IPS-20b (cell line): Measurements from ENCODE around the gene SIRT7.

Source experiments
- H3K27ac ChIP-seq: one replicate; pipeline ENCODE4 v1.5.1; 2013; ENCODE audit warnings: low read length
- H3K27me3 ChIP-seq: 2 replicates; pipeline ENCODE4 v1.6.1; 2013; ENCODE audit warnings: mild to moderate bottlenecking, low read length, inconsistent platforms; ENCODE audit not compliant: insufficient read depth
- H3K36me3 ChIP-seq: 2 replicates; pipeline ENCODE4 v1.6.1; 2013; ENCODE audit warnings: low read depth, mild to moderate bottlenecking, inconsistent platforms, low read length, moderate library complexity; ENCODE audit not compliant: insufficient read depth
- H3K4me1 ChIP-seq: 2 replicates; pipeline ENCODE4 v1.6.1; 2013; ENCODE audit warnings: mild to moderate bottlenecking, control low read depth, inconsistent platforms, low read length, moderate library complexity; ENCODE audit not compliant: insufficient read depth
- H3K4me3 ChIP-seq: 2 replicates; pipeline ENCODE4 v1.5.1; 2013; ENCODE audit warnings: mild to moderate bottlenecking, low read length, inconsistent platforms
- H3K9ac ChIP-seq: 2 replicates; pipeline ENCODE4 v1.6.1; 2013; ENCODE audit warnings: low read depth, mild to moderate bottlenecking, inconsistent platforms, low read length, moderate library complexity
- H3K9me3 ChIP-seq: 2 replicates; pipeline ENCODE4 v1.6.1; 2013; ENCODE audit warnings: mild to moderate bottlenecking, low read depth, low read length, inconsistent platforms; ENCODE audit not compliant: insufficient read depth

SIRT7 gene

DNA sequence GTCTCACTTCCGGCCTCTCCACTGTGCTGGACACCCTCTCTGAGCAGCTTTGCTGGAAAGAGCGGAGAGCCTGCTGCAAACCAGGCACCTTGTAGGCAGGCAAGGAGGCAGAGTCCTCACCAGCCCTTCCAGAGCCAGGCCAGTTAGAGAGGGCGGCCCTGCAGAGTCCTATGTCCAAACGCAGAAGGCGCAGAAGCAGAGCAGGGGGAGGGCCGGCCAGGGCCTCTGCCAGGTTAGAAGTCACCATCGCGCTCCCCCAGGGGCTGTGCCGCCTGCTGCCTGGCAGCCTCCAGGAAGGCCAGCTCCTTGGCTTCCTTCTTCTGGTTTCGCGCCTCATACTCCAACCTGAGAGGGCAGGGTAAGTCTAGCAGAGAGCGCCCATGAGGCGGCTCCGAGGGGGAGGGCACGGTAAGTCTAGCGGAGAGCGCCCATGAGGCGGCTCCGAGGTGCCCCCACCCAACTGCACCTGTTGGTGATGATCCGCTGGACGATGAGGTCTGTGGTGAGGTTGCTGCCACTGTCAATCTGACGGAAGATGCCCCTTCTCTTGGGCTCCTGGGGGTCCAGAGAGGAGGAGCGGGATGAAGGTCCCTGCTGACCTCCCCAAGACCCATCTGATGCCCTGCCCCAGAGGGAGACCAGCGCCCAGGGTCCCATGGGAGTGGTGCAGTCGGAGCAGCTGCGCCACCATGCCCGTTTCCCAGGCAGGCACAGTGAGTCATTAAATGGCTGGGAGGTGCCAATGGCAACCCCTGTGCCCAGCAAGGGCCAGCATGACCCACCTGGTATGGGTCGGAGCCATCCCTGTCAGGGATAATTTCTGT is 13.2 kb downstream of the SIRT7 start:
- Histone ChIP-seq H3K36me3 (peaks cover 11% of the 10 kb centered on the region; the same call in 1 of the 2 replicates), H3K27me3 (peaks cover 28% of the 10 kb centered on the region)

DNA sequence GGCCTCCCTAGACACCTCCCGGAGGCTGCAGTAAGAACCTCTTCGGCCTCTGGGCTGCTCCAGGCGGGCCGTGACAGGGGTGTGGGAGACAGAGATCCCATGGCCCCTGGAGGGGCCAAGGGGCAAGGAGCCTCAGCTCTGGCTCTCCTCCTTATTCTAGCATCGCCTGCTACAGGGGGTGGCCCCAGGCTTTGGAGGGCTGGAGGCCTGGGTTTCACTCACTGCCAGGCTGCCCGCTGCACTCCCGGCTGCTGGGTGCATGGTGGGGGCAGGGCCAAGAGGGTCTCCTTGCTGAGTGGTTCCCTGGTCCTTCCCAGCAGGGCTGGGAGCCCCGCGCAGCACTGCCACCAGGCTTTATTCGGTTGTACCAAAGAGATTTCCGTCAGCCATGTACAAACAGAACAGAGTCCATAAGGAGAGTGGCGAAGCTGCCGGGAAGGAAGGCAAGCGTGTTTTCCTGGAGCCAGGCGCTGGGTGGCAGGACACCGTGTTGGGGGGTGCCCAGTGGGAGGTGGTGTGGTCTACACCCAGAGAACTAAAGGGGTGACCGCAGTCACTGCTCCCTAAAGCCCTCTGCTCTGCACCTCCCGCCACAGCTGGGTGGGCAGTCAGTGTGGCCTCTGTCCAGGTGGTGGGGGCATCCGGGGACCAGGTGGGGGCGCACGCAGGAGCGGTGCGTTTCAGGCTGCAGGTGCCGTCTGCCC is 13.9 kb downstream of the SIRT7 start:
- H3K27me3 ChIP-seq: peaks cover 28% of the 10 kb centered on the region
- H3K9ac ChIP-seq: no peak overlapping the region
- H3K4me3 ChIP-seq: no peak overlapping the region
- no peaks in the 10 kb centered on the region for H3K9me3 ChIP-seq
- no peaks in the 10 kb centered on the region for H3K4me1 ChIP-seq
- H3K36me3 ChIP-seq: peaks cover 18% of the 10 kb centered on the region; the same call in 1 of the 2 replicates
- no peak overlapping the region for H3K27ac ChIP-seq

More for the DNA sequence above, 13.2 kb downstream of the SIRT7 start:
- Histone ChIP-seq H3K9ac (no peak overlapping the region), H3K27ac (no peak overlapping the region), H3K9me3 (no peaks in the 10 kb centered on the region), H3K4me1 (no peaks in the 10 kb centered on the region), H3K4me3 (no peak overlapping the region)

DNA sequence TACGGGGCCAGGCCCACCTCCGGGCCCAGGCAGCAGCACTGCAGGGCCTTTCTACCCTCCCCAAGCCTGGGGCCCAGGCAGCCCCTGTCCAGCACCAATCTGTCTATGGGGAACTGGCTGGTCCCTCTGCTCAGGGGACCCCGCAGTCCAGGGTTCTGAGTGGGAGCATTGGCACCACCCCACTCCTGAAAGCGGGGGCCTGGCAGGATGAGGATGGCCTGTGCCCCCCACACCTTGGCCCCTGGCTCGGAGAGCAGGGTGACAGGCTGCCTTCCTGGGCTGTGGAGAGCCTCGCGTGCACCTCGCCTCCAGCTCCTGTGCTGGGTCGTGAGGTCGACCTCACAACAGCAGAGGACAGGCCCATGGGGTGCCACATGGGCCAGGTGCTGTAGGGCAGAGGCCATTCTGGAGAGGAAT is 14.6 kb downstream of the SIRT7 start:
- H3K27me3 ChIP-seq: peaks cover 28% of the 10 kb centered on the region
- H3K4me1 ChIP-seq: no peaks in the 10 kb centered on the region
- H3K27ac ChIP-seq: no peak overlapping the region
- no peak overlapping the region for H3K9ac ChIP-seq
- H3K9me3 ChIP-seq: no peaks in the 10 kb centered on the region
- H3K36me3 ChIP-seq: peaks cover 24% of the 10 kb centered on the region
- no peak overlapping the region for H3K4me3 ChIP-seq

DNA sequence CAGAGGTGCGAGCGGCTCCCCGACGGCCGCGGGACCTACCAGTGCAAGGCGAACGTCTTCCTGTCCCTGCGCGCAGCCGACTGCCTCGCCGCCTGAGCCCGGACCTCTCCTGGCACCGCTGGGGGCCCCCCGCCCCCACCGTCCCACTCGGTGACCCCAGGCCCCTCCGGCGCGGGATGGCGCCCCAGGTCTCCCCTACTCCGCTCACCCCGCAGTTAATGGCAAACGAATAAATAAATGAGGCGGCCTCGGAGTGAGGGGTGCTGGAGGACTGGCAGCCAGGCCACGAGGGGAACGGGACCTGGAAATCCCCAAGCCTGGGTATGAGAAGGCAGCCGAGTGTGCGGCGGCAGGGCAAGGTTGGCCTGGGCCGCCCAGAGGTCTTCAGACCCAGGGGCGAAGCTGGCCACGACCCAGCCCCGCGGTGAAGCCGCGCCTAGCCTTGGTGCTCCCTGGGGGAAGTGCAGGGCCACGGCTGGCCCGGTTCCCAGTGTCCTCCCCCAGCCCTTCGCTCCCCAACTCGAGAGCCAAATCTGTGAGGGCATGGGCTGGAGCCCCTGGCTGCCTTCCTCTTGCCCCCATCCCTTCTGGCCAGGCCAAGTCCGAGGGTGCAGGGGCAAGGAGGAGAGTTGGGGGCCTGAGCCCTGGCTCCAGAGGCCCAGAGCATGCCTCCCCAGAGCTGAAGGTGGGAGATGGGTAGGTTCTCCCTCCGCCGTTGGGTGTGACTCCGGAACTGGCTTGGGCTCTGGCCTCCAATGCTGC is 15.1 kb downstream of the SIRT7 start:
- no peak overlapping the region for H3K9ac ChIP-seq

DNA sequence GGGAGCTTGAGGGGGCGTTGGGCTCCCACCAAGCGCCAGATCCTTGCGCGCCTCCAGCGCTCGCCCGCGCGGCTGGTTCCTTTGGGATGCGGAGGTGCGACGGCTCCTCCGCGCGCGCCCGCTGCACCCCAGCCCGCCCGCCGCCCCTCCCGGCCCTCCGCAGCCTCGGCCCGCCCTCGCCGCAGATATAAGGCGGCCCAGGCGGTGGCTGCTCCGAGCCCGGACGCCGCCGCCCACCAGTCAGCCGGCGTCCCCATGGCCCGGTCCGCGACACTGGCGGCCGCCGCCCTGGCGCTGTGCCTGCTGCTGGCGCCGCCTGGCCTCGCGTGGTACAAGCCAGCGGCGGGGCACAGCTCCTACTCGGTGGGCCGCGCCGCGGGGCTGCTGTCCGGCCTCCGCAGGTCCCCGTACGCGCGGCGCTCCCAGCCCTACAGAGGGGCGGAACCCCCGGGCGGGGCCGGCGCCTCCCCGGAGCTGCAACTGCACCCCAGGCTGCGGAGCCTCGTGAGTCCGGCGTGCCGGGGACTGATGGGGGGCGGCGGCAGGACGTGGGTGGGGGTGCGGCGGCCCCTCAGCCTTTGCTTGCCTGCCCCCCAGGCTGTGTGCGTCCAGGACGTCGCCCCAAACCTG is 15.8 kb downstream of the SIRT7 start, which contains the start of gene NPB:
TSS of gene NPB (plus strand) at position 216 of the 630 bp plus-strand sequence. CDS start at position 256, 40 bp downstream.
- no peaks in the 10 kb centered on the region for H3K4me1 ChIP-seq
- H3K9me3 ChIP-seq: no peaks in the 10 kb centered on the region
- peak within 1 kb of the TSS; percentile 46; the same call in 1 of the 2 replicates for H3K4me3 ChIP-seq
- peaks cover 28% of the 10 kb centered on the region for H3K27me3 ChIP-seq
- H3K9ac ChIP-seq: no peak within 1 kb of the TSS
- H3K27ac ChIP-seq: no peak within 1 kb of the TSS
- peaks cover 30% of the 10 kb centered on the region for H3K36me3 ChIP-seq

More for the DNA sequence above, 15.1 kb downstream of the SIRT7 start:
- Histone ChIP-seq H3K4me3 (peak overlapping the region; percentile 46; the same call in 1 of the 2 replicates), H3K9me3 (no peaks in the 10 kb centered on the region), H3K36me3 (peaks cover 29% of the 10 kb centered on the region), H3K27me3 (peaks cover 28% of the 10 kb centered on the region), H3K4me1 (no peaks in the 10 kb centered on the region), H3K27ac (no peak overlapping the region)

DNA sequence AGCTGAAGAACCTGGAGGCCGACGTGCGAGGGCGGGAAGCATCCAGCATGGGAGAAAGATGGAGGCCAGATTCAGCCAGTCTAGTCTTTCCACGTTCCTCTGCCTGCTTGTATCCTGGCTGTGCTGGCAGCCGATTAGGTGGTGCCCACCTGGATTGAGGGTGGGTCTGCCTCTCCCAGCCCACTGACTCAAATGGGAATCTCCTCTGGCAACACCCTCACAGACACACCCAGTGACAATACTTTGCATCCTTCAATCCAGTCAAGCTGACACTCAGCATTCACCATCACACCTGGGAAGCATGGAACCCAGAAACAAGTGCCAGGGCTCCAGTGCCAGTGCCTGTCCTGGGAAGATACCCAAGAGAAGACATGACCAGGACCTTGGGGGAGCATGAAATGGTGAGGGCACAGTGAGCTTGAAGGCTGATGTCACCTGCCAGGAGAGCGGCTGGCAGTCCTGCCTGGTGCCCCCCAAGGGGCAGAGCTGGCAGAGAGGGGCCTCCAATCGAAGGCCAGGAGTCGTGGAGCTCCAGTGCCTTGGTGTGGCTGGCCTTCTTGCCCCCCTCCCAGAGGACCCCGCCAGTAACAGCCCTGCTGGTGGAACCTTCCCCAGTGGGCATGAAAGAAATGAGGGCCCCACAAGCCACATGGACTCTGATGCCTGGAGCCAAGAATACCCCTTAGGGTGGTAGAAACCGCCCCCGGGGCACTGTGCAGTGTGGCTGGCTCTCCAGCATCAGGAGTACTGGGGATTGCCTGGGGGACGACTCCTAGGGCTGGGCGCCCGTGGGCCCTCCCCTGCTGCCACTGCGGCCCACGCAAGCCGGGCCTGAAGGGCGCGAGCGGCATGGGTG is 16.6 kb downstream of the SIRT7 start:
- Histone ChIP-seq H3K9me3 (no peaks in the 10 kb centered on the region), H3K4me1 (no peaks in the 10 kb centered on the region), H3K9ac (no peak overlapping the region), H3K27ac (no peak overlapping the region), H3K27me3 (peaks cover 28% of the 10 kb centered on the region), H3K4me3 (peak overlapping the region; percentile 39; the same call in 1 of the 2 replicates), H3K36me3 (peaks cover 34% of the 10 kb centered on the region)

DNA sequence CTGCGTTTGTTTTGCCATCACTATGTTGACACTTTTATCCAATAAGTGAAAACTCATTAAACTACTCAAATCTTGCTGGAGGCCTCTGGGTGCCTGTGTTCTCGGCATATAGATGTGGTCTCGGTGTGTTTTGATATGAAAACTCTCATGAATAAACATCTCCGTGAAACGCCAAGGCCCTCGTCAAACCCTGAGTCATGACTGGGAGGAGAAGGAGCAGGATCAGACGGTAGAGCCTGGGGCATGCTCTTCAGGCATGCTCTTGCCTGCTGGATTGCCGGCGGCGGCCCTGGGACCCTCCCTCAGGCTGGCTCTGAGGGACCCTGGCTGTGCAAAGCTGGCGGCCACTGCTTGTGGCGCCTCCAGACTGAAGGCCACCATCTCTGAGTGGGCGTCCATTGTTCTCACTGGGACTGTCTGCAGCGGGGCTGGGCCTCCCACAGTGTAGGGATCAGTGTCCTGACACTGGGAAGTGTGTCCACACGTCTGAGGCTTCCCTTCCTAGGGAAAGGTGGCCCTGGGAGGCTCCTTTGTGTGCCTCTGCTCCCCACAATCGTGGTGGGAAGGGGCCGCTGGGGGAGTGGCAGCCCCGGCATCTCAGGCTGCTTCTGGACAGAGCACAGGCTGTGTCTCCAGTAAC is 17.7 kb downstream of the SIRT7 start:
- peaks cover 28% of the 10 kb centered on the region for H3K27me3 ChIP-seq
- H3K36me3 ChIP-seq: peaks cover 41% of the 10 kb centered on the region
- no peaks in the 10 kb centered on the region for H3K9me3 ChIP-seq
- H3K27ac ChIP-seq: no peak overlapping the region
- no peak overlapping the region for H3K9ac ChIP-seq
- no peaks in the 10 kb centered on the region for H3K4me1 ChIP-seq
- no peak overlapping the region for H3K4me3 ChIP-seq

DNA sequence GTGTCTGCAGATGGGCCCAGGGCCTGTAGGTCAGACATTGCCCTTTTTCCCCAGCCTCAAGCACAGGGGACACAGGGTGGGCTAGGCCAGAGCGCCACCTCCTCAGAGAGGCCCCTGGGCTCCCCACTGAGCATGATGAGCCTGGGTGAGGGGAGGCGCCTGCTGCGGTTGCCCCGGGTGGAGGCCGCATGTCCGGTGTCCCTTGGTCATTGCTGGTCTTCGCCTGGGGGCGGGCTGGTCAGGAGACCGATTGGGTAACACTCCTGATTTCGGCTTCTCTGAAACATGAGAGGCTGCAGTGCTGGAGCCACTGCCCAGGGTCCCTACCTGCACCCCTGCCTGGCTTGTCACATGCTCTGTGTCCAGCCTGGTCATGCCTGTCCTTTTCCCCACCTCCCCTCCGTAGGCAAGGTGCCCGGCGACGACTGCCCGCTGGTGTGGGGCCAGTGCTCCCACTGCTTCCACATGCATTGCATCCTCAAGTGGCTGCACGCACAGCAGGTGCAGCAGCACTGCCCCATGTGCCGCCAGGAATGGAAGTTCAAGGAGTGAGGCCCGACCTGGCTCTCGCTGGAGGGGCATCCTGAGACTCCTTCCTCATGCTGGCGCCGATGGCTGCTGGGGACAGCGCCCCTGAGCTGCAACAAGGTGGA is 18.3 kb downstream of the SIRT7 start:
- Histone ChIP-seq H3K27ac (no peak overlapping the region), H3K36me3 (peaks cover 46% of the 10 kb centered on the region), H3K27me3 (peaks cover 28% of the 10 kb centered on the region), H3K4me1 (no peaks in the 10 kb centered on the region), H3K9ac (no peak overlapping the region), H3K9me3 (no peaks in the 10 kb centered on the region), H3K4me3 (no peak overlapping the region)

DNA sequence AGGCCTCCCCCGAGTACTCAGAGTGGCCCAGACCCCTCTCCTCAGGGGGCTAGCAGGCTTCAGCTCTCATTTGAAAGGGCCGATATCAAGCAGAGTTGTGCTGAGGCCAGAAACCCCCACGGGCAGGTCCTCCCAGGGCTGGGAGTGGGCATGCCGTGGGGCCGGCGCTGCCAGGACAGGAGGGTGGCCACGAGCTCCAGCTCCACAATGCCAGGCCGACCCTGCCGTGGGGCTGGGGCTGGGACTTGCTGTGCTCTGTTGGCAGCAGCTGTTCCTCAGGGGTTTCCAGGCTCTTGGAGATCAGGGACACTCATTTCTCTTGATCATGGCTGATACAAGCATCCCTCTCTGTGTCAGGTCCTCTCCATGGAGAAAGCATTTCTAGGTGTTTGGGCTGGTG is 19.1 kb downstream of the SIRT7 start:
- no peaks in the 10 kb centered on the region for H3K4me1 ChIP-seq
- H3K9me3 ChIP-seq: no peaks in the 10 kb centered on the region
- H3K4me3 ChIP-seq: no peak overlapping the region
- no peak overlapping the region for H3K27ac ChIP-seq
- H3K36me3 ChIP-seq: peaks cover 51% of the 10 kb centered on the region
- H3K9ac ChIP-seq: no peak overlapping the region
- H3K27me3 ChIP-seq: peaks cover 28% of the 10 kb centered on the region
